Hepatocyte (in vitro differentiated cells): ENCODE data around the gene TRIM77.
"Not testable (repeated sequence)": the region's sequence is repeated elsewhere in the genome, so short reads cannot be mapped to it uniquely, and the experiment has no call there.

Experiments used
- EZH2 ChIP-seq: fragments of 200-600 bp; sonication (generic); IDR thresholded peaks from 2 replicates; pipeline ENCODE4 v1.6.1; 2016; ENCODE audit warnings: antibody characterized with exemption, mild to moderate bottlenecking, borderline replicate concordance
- TF ChIP-seq, protein P1 (sequence below): fragments of 200-600 bp; sonication (generic); IDR thresholded peaks from 2 replicates; pipeline ENCODE4 v1.5.1; 2016; ENCODE audit warnings: antibody characterized with exemption, mild to moderate bottlenecking; ENCODE audit not compliant: poor library complexity

DNA sequence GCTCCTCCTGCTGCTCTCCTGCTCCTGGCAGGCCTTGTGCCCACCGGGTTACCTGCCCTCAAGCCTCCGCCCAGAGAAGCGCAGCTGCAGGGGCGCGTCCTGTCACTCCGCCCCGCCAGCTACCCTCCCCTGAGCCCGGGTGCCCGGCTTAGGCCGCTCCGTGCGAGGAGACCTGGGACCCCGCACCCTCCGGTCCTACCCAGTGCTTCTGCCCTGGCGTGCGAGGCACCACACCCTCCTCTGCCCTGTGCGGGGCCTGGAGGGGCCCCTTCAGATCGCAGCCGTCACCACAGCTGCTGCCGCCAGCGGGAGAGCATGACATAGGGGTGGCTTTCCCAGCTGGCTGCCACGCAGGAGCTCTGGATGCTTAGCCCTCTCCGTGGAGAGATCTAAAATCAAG is 20.1 kb downstream of the TRIM77 start:
- TF ChIP-seq, protein P1, sequence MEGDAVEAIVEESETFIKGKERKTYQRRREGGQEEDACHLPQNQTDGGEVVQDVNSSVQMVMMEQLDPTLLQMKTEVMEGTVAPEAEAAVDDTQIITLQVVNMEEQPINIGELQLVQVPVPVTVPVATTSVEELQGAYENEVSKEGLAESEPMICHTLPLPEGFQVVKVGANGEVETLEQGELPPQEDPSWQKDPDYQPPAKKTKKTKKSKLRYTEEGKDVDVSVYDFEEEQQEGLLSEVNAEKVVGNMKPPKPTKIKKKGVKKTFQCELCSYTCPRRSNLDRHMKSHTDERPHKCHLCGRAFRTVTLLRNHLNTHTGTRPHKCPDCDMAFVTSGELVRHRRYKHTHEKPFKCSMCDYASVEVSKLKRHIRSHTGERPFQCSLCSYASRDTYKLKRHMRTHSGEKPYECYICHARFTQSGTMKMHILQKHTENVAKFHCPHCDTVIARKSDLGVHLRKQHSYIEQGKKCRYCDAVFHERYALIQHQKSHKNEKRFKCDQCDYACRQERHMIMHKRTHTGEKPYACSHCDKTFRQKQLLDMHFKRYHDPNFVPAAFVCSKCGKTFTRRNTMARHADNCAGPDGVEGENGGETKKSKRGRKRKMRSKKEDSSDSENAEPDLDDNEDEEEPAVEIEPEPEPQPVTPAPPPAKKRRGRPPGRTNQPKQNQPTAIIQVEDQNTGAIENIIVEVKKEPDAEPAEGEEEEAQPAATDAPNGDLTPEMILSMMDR = not testable (repeated sequence)
- not testable (repeated sequence) for TF ChIP-seq EZH2
